Ammon's horn (tissue), 1 donor: ENCODE data around the gene UMOD.

Experiments
- DNase-seq: peaks from one replicate; pipeline ENCODE4 v3.0.0-alpha.2; 2016; ENCODE audit warnings: low spot score

The UMOD gene

DNA sequence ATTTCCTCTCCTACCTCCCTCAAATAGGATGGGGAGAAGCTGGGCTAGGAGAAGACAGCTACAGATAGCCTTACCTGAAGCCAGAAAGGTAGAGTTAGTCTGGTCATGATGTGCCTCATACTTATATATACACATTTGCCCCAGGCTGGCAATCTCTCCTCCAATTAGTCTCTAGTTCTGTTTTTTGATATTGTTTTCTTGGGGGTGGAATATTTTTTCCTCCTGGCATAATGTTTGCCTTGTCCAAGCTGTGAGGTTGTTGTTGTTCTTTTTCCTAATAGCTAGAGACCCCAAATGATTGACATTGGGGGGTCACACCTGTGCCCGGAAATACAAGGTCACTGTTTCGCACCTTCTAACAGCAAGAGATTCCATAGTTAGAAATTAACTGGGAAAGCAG lies at the start of gene UMOD:
Gene UMOD, minus strand, starts transcription at position 101 of the 400 bp plus-strand sequence. CDS start 1,978 bp downstream, outside the sequence.
- no peak for DNase-seq

DNA sequence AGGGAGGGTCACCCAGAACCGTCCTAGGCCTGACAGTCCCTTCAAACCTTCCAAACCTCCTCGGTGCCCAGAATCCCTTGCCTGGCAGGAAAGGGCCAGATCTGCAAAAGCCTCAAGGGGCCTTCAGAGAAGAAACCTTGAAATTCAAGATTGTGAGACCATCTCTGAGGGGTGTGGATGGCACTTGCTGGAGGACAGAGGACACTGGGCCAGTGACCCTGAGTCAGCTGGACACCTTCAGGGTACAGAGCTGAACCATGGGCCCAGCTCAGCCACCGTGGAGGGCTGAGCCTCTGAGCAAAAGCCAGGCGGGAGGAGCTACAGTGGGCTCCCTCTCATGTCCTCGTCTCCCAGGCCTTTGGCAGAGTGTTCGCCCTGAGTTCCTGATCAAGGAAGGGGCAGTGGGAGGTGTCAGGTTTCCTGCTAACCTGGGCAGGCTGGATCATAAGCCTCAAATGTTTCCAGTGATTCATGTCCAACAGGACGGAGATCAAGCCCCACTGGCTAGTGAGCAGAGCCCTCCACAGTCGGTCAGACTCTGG lies 49.0 kb upstream of the UMOD start:
- no peak for DNase-seq

DNA sequence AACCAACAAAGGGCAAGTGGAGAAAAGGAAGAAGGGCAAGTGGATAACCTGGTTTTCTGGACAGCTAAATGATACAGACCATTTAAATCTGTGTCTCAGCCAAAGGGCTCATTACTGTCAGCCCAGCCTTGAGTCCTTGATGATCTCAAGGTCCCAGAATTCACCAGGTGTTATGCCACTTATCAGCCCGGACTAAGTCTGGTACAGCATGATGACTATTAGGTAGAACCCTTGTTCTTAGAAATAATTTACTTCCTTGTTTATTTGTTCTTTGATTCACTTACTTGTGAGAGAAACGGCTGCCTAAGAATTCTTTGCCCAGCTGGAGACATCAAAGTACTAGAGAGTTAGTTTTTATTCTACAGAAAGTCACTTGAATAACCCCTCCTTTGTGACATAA lies 48.6 kb upstream of the UMOD start:
- DNase-seq = no peak

- no peak for DNase-seq
These were observed 46.7 kb upstream of the UMOD start for GRCh38 chr16:20399185-20399584.

DNA sequence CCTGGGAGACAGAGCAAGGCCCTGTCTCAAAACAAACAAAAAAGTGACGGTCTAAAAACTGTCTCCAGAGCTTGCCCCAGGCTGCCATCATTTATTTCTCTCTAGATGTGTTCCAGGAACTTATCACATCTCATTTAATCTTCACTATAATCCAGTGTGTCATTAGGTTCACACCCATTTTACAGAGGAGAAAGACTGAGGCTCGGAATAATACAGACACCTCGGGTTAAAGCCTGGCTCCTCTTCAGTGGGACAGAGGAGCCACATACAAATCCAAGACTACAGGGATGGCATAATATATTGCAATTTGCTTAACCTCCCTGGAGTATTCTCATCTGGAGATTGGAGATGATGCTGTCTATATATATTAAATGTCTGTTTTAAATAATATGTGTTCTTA lies 46.1 kb upstream of the UMOD start:
- no peak for DNase-seq

DNA sequence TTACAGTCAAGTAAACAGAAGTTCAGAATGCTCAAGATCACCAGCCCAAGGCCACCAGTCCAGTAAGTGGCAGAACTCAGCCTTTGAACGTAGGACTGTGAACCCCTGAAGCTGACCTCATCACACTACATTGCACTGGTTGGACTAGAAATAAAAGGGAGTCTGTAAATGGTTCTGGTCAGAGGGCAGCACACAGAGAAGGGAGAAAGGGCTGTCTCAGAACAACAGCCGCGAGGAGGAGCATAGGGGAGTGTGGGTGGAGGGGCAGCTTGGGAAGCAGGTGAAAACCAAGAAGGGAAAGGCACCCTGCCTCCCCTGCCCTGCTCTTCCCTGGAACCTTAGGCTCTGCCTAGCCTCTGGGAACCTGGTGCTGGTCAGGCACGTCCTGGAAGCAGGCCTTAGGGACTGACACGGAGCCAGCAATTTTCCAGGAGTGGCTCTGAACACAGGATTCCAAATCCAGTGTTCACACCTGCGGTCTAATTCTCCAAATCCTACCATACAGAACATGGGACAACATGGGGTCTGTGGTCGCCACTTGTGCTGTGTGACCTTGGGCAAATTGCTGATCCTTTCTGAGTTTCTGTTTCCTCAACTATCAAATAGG lies 45.1 kb upstream of the UMOD start:
- DNase-seq = no peak

GRCh38 chr16:20396846-20397467 lies 44.4 kb upstream of the UMOD start:
- DNase-seq = no peak

- DNase-seq = no peak
These were observed 43.4 kb upstream of the UMOD start for GRCh38 chr16:20395946-20396345.

GRCh38 chr16:20393801-20394577 lies 41.5 kb upstream of the UMOD start:
- no peak for DNase-seq

GRCh38 chr16:20391045-20391444 lies 38.5 kb upstream of the UMOD start:
- no peak for DNase-seq

DNA sequence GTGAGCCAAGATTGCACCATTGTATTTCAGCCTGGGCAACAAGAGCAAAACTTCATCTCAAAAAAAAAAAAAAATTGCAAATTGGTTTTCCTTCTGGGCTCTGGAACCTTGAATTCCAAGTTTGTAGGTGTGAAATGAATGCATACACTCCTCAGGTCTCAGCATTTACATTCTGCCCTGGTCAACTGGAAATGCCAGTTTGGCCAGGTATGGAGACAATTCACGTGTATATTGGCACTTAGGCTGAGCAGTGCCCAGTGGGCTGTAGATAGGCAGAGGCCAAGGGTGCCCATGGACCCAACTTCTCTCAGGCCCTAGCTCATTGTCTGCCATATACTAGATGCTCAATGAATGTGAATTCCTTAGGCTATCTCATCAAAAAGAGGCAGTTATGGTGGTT lies 36.3 kb upstream of the UMOD start:
- DNase-seq = no peak

DNA sequence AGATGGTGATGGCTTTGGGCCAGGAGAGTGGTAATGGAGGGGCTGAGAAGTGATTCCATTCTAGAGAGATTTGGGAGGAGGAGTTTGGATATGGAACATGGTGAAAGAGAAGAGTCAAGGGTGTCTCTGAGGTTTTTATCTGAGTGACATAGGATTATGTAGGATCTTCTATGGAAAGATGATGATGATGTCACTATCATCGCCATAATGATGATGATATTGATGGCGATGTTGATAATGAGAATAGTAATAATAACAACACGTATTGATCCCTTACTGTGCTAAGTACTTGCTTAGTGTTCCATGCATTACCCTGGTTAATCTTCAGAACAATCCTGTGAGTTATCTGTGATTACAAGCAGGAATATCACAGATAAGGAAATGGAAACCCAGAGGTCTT lies 35.5 kb upstream of the UMOD start:
- no peak for DNase-seq

- peak; percentile 77 for DNase-seq
These were observed 33.6 kb upstream of the UMOD start for GRCh38 chr16:20385844-20386832.

- DNase-seq = peak; percentile 79
These were observed 30.9 kb upstream of the UMOD start for GRCh38 chr16:20383106-20384029.

DNA sequence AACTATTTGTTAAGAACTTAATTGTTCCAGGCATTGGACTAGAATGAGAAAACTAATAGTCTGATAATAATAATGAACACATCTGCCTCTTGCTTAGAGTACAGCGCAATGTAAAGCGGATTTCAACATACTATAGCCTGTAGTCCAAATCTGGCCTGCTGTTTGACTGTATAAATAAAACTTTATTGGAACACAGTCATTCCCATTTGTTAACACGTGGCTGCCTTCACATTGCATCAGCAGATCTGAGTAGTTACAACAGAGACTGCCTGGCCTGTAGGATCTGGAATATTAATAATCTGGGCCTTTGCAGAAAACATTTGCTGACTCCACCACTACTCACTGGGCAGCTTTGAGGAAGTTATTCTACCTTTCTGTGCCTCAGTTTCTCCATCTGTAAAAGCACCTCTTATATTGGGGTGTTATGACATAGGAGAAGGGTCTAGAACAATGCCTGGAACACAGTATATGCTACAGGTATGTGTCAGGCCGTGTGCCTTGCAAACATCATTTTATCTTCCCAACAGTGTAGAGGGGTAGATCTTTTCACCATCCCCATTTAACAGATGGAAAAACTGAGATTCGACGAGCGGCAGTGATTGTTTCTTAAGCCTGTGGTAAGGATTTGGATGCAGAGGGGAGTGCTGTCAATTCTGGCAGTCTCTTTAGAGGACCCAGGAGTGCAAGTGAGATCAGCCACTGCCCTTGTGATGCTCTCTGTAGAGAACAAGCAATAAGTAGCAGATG lies 29.9 kb upstream of the UMOD start:
- no peak for DNase-seq

GRCh38 chr16:20380782-20381181 lies 28.3 kb upstream of the UMOD start:
- DNase-seq = no peak

- DNase-seq = no peak
These were observed 24.7 kb upstream of the UMOD start for GRCh38 chr16:20377181-20377580.

DNA sequence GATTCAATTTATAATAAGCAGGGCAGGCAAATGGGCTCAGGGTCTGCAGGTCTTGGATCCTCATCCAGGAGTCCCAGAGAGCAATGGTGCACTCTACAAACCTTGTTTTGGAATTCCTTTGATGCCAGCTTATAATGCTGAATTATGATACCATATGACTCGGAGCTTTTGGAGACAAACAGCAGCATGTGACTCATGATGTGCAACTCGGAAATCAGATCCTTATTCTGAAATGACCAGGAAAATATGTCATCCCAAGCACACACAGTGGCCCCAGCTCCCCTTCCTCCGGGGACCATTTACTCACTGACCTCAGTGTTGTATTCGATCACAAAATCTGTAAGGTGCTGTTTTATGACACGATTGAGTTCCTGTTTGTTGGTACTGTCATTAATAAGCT lies 20.2 kb upstream of the UMOD start:
- no peak for DNase-seq

DNA sequence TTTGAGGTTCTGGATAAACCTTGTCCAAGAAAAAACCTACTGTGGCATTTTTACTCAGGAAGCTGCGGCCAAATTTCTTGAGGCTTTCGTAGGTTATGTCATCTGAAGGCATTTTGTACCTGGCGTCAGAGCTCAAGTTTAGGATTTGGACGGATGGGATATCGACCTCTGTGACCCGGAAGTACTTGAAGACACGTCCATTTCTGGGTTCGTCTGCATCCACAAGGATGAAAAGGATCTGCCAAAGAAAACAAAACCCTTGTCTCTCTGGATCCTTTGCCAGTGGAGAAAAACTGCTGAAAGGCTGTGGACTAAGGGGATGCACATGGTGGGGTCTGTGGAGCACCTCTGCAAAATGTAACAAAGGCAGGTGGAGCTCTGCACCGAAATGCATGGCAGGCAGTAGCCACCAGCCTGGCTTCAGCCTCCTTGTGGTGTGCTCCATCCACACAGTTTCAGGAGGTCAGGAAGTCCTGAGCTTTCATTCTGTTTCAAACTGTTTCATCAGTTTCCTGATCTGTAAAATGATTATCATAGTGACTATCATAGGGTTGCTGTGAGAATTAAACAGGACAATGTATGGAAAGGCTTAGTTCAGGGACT lies 17.0 kb upstream of the UMOD start:
- DNase-seq = no peak

DNA sequence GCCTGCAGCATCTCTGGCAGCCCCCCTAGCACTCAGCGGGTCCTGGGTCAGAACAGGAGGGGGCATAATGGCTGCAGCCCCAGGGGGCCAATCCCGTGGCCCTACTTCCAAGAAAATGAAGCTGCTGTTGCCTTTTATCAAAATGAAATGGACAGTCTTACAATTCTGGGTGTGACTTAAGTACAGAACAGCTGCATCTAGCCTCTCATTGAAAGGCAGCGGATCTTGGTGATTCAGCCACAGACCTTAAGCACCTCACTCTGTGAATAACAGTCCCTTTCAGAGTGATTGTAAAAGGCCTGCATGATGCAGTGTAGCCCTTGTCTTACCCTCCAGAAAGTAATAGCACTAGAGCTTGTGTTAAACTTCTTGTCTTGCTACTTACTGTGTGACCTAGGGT lies 11.5 kb upstream of the UMOD start:
- DNase-seq = no peak
